ENCODE measurements around the gene WDR81. TPM values are rescaled to one million over a fixed set of nuclear protein-coding genes. Genes with fewer than 3 reads are reported as not detected.

Gene WDR81
- total and polyA plus RNA-seq, 2 experiments from 2014 or later: 3.5 to 14.5 TPM

- H3K27ac Mint-ChIP-seq: no peak overlapping the region; the same call in 1 of the 2 replicates
- Histone ChIP-seq H2AFZ (no peak overlapping the region), H3K27me3 (ENCODE audit: insufficient read depth) (no peaks in the 10 kb centered on the region), H4K20me1 (replicated peaks; ENCODE audit: insufficient read depth) (no peaks in the 10 kb centered on the region; the same call in 1 of the 2 replicates), H3F3A (replicated peaks; ENCODE audit: low read depth) (0 out of 2 replicates have a peak, but pooled peaks cover 3% of the 10 kb centered on the region), H3K4me1 (ENCODE audit: insufficient read depth) (no peaks in the 10 kb centered on the region), H3K4me2 (no peak overlapping the region), H3K9me2 (ENCODE audit: insufficient read depth) (no peaks in the 10 kb centered on the region), H3K36me3 (ENCODE audit: insufficient read depth) (peaks cover 32% of the 10 kb centered on the region), H3K4me3 (no peak overlapping the region), H3K27ac (ENCODE audit: low read depth) (no peak overlapping the region), H3K79me2 (replicated peaks; ENCODE audit: insufficient read depth) (no peaks in the 10 kb centered on the region)
- ATAC-seq: no peak
- H3K27me3 Mint-ChIP-seq (ENCODE audit: insufficient read depth, low read depth, poor library complexity): peaks cover 20% of the 10 kb centered on the region
- H3K4me1 Mint-ChIP-seq: no peaks in the 10 kb centered on the region
- no peak for DNase-seq (ENCODE audit: low spot score)
- H3K9me3 Mint-ChIP-seq: no peaks in the 10 kb centered on the region; the same call in 2 of the 3 replicates
- no peak overlapping the region for H3K4me3 Mint-ChIP-seq
- peaks cover 73% of the 10 kb centered on the region for H3K36me3 Mint-ChIP-seq (ENCODE audit: low read depth)
- TF ChIP-seq ETS1 (IDR thresholded peaks at IDR 0.05): no peak
- no peak for TF ChIP-seq CTCF (conservative IDR thresholded peaks at IDR 0.05; ENCODE audit: low read depth in 2 of 2)
- TF ChIP-seq ZNF331 (CRISPR knock-in tag; IDR thresholded peaks at IDR 0.05; ENCODE audit: low read depth): no peak
- TF ChIP-seq CREB1 (CRISPR knock-in tag; IDR thresholded peaks at IDR 0.05; ENCODE audit: low read depth): no peak
- TF ChIP-seq EZH2 (IDR thresholded peaks at IDR 0.05; ENCODE audit: low read depth, unreplicated experiment): no peak
- no peak for TF ChIP-seq REST (IDR thresholded peaks at IDR 0.05; ENCODE audit: unreplicated experiment)
- no peak for TF ChIP-seq NANOG (IDR thresholded peaks at IDR 0.05; ENCODE audit: borderline replicate concordance)
- no peak for TF ChIP-seq STAT1 (IDR thresholded peaks at IDR 0.05; ENCODE audit: unreplicated experiment)
- TF ChIP-seq EZH2phosphoT487 (IDR thresholded peaks at IDR 0.05; ENCODE audit: unreplicated experiment): no peak
- no peak for TF ChIP-seq POLR2AphosphoS5 (IDR thresholded peaks at IDR 0.05; ENCODE audit: low read depth)
Measured at GRCh38 chr17:1779571-1780131, 55.1 kb downstream of the WDR81 start.
